HG03469 (cell line): Measurements from ENCODE around the gene CYP26C1.

Experiments
- ATAC-seq: cut with Tn5 transposase; IDR thresholded peaks from one replicate; pipeline ENCODE4 v1.9.1; 2021; ENCODE audit warnings: mild to moderate bottlenecking, moderate library complexity, moderate number of reproducible peaks; ENCODE audit not compliant: unreplicated experiment

The CYP26C1 gene

DNA sequence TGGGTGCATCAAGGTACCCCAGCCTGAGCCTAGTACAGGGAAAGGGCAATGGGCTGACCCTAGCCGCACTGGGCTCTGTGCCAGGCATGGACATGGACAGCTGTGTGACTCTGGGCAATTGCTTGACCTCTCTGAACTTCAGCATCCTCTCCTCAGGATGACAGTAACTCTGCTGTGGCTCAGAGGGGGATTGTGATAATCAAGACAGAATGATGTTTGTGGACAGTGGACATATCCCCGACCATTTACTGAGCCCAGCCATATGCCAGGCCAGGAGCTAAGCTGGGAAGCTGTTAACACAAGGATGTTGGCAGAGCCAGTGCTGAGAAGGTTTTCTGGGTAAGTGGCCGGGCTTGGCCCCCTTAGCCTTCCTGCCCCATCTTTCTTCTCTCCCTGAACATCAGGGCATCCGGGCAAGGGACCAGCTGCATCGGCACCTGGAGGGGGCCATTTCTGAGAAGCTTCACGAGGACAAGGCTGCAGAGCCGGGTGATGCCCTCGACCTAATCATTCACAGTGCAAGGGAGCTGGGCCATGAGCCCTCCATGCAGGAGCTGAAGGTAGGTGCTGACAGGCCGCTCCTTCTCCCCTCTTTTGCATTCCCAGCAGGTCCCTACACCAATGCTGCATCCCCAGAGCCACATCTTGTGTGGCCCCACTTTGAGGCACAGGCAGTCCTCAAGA, 3.5 kb downstream of the CYP26C1 start:
- no peak for ATAC-seq

GRCh38 chr10:93064874-93065660, 4.5 kb downstream of the CYP26C1 start:
- no peak for ATAC-seq

DNA sequence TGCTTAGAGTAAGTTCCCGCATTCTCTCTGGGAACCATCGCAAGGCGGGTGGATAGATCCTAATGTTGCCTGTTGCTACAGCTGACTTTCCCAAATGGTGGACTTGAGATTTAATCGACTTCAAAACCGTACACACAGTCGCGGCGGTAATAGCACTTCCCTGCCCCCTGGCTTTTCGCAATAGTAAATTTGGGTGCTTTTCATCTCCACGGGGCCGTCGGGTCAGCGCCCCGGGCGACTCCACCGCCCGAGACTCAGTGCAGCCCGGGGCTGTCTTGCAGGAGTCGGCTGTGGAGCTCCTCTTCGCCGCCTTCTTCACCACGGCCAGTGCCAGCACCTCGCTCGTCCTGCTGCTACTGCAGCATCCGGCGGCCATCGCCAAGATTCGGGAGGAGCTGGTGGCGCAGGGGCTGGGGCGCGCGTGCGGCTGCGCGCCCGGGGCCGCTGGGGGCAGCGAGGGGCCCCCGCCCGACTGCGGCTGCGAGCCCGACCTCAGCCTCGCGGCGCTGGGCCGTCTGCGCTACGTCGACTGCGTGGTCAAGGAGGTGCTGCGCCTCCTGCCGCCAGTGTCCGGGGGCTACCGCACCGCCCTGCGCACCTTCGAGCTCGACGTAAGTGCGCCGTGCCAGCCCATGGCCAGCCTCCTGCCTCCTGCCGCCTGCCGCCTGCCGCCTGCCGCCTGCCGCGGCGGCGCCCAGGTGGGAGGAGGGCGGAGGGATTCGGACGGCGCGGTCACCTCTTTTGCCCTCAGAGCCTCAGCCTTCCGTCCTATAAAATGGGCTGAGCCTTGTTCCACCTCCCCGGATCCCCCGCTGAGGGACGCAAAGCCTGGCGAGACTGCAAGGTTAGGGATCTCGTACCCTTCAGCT, 5.3 kb downstream of the CYP26C1 start:
- no peak for ATAC-seq

DNA sequence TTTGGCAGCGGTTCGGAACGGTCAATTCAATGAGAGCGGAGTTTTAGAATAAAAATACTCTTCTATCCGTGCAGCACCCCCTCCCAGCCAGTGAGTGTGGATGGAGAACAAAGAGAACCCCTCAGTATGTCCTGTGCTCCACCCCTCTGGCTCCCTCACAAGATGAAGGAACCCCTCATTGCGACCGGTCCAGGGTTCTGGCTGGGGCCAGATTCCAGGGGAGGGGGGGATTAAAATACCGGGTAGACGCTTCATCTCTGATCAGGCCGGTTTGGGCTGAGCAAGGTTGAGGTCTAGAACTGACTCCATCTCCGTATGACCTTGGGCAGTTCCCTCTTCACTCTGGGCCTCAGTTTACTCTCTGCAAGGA, 5.9 kb downstream of the CYP26C1 start:
- no peak for ATAC-seq

GRCh38 chr10:93067443-93068365, 7.1 kb downstream of the CYP26C1 start:
- no peak for ATAC-seq

DNA sequence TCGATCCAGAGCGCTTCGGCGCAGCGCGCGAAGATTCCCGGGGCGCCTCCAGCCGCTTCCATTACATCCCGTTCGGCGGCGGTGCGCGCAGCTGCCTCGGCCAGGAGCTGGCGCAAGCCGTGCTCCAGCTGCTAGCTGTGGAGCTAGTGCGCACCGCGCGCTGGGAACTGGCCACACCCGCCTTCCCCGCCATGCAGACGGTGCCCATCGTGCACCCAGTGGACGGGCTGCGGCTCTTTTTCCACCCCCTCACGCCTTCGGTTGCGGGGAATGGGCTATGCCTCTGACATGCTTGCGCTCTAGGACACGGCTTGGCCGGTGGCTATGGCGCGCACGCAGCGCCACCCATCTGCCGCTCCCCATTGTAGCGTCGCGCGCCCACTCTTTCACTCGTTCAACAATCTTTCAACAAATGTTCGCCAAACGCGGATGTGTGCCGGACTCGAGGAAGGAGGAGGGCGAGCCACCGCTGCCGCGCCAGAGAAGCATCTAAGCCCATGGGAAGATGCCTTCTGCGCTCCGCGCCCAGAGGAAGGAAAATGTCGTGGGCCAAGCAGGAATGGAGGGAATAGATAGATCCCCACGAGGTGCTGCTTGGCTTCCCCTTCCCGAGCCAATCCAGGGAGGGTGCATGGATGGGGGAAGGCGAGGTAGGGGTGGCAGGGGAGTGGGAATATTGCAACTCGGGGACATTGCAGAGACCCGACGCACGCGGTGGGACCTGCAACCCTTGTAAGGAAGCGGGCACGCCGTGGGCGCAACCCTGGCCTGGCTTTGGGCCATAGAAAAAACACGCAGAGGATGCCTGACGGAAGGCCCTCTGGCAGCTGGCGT, 8.0 kb downstream of the CYP26C1 start:
- ATAC-seq: no peak

GRCh38 chr10:93069245-93069561, 8.6 kb downstream of the CYP26C1 start:
- ATAC-seq: no peak

GRCh38 chr10:93070378-93071176, 10.0 kb downstream of the CYP26C1 start:
- ATAC-seq: no peak

DNA sequence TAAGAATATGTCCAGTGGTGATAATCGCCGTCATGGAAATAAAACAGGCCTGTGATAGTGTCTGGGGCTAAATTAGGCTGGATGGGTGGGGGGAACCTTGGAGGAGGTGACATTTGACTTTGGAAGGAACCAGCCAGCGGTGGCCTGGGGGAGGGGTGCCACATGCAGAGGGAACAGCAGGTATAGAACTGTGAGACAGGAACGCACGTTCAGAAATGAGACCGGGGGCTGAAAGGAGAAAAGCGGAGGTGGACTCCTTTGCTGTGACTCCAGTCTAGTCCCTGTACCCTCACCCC, 10.5 kb downstream of the CYP26C1 start:
- no peak for ATAC-seq

GRCh38 chr10:93071674-93072224, 11.2 kb downstream of the CYP26C1 start:
- ATAC-seq: no peak

DNA sequence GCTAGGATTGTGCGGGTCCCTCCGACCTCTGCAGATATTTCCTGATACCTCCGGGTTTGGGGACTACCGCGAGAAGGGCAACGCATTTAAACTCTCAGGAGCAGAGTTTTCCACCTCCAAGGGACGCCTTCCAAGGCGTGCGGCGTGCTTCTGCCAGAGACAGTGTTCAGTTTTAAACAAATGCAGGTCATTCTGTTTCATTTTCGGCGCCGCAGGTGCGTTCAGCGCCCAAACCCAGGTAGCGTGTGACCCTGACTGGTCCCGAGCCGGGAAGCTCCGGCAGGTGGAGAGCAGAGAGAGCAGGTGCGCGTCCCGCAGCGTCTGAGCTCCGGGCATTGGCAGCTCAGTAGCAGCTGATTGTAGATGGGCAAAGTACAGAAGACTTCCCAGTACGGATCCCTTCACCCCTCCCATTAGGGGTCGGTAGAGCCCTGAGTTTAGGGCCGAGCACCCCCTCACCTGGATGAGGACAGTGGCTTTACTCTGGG, 11.7 kb downstream of the CYP26C1 start:
- no peak for ATAC-seq

- no peak for ATAC-seq
Measured at GRCh38 chr10:93072713-93073538, 12.3 kb downstream of the CYP26C1 start.

GRCh38 chr10:93073539-93074146, 13.0 kb downstream of the CYP26C1 start, which contains the start of gene CYP26A1:
Gene CYP26A1, plus strand, starts transcription at chr10:93073893. Its CDS starts 42 bp downstream, at chr10:93073935.
- no peak for ATAC-seq

- ATAC-seq: no peak
Measured at GRCh38 chr10:93074147-93074596, 13.6 kb downstream of the CYP26C1 start.

DNA sequence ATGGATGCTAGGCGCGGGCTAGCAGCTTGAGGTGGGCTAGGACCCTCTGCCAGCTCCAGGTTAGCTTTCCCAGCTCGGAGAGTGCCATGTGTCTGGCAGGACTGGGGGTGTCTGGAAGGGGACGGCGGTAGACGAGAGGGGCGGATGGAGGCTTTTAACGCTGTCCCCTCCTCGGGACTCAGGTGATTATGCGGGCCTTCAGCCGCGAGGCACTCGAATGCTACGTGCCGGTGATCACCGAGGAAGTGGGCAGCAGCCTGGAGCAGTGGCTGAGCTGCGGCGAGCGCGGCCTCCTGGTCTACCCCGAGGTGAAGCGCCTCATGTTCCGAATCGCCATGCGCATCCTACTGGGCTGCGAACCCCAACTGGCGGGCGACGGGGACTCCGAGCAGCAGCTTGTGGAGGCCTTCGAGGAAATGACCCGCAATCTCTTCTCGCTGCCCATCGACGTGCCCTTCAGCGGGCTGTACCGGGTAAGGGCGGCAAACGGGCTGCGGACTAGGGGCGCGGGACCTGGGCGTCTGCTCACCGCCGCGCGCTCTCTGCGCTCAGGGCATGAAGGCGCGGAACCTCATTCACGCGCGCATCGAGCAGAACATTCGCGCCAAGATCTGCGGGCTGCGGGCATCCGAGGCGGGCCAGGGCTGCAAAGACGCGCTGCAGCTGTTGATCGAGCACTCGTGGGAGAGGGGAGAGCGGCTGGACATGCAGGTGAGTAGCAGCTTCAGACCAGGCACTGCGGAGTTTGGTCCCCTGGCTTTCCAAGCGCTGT, 14.2 kb downstream of the CYP26C1 start:
- ATAC-seq: no peak
